ELR (cell line): ENCODE data around the gene ALPG.
"Not testable (repeated sequence)": the region's sequence is repeated elsewhere in the genome, so short reads cannot be mapped to it uniquely, and the experiment has no call there.

Source experiments
- DNase-seq: peaks from one replicate; pipeline ENCODE4 v3.0.0-alpha.2; 2015; ENCODE audit warnings: low read depth

ALPG gene

DNA sequence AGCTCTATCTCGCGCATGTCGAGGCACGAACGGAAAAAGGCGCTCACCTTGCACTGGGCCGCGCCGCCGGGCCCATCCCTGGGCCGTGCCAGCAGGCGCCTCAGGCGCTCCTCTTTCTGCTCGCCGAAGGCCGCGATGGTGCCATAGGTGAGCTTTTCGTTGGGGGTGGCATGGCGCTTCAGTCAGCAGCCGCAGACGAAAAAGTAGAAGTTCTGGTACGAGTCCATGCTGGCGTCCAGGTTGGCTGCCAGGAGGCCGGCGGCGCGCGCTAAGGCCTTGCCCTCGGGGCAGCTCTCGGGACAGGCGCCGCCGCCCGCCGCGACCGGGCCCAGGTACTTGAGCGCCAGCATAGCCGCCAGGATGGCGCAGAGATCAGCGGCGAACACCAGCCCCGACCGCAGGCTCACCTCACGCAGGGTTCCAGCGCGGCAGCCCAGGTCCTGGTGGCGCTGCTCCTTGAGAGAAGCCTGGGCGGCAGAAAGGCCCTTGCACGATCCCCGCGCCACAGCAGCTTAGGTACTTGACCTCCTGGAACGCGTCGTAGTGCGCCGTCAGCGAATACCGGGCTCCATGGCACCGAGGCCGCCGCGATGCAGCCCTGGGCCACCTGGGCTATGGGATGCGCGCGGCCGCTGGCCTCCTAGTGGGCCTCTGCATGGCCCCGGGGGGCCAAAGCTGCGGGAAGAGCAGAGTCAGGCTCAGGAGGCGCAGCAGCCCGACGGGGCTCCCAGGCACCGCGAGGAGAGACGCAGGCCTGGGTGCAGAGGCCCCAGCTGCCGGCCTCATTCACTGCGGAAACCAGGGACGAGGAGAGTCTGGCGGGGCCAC lies 12.8 kb downstream of the ALPG start:
- peak; percentile 8 for DNase-seq

DNA sequence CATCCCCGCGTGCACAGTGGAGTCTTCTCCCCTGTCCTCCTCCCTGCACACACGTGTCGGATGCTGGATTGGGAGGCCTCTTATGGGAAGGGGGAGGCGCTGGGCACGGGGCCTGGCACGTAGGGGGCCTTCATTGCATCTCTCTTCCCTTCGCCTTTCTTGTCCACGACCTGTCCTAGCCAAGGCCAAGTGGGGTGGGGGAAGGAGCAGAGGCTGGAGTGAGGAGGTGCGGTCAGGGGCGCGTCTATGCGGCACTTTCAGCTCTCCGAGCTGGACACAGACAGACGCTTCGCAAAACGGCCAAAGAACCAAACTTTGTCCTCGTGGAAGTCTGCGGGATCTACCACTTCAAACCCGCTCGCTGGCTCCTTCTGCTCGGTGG lies 13.4 kb downstream of the ALPG start:
- no peak for DNase-seq

DNA sequence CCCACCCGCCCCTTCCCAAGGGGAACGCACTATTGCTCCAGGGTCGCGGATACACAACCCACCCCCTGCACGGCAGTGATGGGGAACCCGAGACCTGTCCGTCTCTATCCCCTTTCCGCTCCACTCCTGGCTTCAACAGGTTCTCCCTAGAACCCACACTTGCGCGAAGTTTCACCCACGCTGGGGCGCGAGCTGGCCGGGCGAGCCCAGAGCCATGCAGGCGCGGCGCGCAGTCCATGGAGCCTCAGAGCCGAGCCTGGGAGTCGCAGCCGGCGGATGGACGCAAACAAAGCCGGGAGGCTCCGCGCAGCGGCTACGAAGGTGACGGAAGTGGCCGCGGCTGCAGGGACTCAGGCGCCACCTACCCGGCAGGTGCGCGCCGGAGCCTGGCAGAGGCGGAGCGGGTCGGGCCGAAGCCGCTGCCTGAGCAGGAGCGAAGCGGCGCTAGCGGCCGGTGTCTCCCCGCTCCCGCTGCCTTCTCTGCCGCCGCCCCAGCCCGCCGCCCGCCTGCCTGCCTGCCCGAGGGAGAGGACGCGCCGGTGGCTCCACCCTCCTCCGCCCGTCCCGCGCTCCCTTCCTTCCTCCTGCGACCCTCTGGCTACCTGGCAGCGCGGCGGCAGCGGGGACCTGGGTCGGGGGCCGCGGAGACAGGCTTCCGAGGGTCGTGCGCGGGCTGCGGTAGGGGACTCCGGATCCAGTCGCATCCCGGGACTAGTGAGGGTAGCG lies 14.0 kb downstream of the ALPG start:
- DNase-seq = no peak

DNA sequence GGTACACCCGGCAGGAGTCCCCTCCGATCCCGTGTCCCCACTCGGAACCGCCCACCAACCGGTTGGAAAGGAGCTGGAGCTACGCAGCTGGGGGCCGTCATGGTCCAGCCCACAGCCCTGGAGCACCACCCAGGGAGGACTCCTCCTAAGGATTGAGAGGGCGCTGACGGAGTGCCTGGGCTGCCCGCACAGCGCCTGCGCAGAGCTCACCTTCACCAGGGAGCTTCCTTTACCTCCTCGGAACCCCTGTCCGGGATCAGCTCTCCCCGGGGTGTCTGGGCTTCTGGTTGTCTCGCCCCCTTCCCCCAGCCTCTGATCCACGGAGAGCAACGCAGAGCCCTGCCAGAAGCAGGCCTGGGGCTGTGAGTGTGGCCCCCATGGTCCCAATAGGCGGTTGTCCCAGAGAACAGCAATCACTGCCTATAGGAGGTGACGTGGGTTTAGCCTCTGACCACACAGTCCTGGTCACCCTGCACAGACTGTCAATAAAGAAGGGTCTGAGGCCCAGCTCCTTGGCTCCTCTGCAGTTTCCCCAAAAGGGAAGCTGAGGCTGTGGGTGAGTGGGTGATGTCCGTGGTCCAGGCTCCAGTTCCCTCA lies 14.6 kb downstream of the ALPG start:
- DNase-seq = no peak

DNA sequence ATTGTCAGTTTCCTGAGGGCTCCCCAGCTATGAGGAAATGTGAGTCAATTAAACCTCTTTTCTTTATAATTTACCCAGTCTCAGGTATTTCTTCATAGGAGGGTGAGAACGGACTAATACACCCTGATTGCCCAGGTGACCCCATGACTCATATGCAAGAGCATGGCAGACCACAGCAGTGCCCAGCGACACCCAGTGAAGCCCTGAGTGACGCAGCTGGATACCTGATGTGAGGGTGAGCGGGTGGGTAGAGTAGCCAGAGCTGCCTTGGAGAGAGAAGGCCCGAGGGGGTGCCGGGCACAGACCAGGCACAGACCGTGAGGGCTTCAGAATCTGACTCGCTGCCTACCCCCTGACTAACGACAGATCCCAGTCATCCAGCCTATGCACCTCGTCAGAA lies 15.4 kb downstream of the ALPG start:
- no peak for DNase-seq

DNA sequence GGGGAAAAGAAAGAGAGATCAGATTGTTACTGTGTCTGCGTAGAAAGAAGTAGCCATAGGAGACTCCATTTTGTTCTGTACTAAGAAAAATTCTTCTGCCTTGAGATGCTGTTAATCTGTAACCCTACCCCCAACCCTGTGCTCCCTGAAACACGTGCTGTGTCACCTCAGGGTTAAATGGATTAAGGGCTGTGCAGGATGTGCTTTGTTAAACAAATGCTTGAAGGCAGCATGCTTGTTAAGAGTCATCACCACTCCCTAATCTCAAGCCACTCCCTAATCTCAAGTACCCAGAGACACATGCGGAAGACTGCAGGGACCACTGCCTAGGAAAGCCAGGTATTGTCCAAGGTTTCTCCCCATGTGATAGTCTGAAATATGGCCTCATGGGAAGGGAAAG lies 16.4 kb downstream of the ALPG start:
- not testable (repeated sequence) for DNase-seq

DNA sequence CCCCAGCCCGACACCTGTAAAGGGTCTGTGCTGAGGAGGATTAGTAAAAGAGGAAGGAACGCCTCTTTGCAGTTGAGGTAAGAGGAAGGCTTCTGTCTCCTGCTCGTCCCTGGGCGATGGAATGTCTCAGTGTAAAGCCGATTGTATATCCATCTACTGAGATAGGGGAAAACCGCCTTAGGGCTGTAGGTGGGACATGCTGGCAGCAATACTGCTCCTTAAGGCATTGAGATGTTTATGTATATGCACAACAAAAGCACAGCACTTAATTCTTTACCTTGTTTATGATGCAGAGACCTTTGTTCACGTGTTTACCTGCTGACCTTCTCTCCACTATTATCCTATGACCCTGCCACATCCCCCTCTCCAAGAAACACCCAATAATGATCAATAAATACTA lies 16.8 kb downstream of the ALPG start:
- DNase-seq = not testable (repeated sequence)

DNA sequence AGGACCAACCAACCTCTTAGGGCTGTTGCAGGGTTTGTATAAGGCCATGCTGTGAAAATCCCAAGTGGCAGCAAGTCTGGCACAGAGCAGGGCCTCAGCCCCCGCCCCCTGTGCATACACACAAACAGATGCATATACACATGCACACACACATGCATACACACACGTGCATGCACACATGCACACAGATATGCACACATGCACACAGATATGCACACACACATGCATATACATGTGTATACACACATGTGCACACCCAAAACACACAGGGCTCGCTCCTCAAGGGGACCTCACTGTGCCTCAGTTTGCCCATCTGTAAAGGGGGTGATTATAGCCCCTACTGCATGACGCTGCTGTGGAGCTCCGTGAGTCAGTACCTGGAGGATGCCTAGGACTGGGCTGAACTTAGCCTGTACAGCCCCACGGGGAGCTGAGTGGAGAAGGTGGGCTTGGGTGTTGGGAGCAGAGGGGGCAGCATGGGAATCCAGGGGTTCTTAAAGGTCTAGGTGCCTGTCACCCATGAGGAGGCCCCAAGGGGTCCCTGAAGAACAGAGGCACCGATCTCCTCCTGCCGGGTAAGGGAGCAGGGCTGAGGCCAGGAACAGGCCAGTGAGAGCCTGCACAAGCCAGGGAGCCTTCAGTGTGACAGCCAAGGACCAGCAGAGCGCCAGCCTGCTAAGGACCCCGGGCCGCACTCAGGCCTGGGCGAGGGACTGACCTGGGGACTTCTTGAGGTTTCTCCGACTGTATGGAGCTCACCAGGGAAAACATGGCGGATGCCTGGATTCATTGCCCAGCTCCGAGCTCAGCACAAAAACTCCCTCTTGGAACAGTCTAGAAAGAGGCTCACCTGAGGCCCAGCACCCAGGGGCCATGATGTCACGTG lies 25.3 kb downstream of the ALPG start:
- DNase-seq = no peak

DNA sequence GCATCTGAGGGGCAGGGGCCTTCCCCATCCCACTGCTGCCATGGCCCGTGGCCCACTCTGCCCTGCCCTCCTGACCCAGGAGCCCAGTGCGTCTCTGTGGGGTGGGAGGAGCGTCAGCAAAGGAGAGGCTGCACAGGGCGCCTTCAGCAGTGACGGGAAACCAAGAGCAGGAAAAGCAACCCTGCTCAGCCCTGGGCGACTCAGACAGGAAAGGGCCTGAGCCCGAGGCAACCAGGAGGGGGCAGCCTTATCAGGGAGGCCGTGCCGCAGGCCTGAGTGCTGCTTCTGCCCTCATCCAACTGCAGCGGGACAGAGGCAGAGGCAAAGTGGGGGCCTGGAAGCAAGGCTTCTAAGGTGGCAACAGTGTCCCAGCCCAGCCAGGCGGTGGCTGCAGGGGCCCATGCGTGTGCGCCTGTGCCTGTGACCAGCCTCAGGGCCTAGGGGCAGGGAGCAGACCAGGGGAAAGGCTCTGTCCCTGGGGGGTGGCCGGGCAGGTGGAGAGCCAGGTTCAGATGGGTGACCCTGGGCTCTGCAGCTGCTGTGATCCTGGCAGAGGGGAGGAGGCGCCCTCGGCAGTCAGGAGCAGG lies 26.0 kb downstream of the ALPG start:
- no peak for DNase-seq

DNA sequence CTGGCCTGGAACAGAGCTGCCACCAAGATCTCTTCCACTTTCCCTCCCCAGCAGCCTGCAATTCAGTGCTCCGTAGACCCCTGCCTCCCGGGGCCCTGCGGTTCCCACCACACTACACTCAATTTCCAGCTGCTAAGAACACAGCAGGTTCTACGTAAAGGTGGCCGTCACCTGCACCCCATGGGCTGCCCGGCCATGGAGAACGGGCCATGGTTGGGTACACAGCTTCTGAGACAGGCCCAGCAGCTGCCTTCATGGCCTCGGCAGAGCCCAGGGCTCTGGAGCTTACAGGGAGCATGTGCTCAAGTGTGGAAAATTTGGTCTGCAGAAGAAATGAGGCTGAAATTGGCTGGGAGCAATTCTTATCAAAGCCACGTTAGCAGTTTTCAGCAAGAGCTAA lies 27.0 kb downstream of the ALPG start:
- not testable (repeated sequence) for DNase-seq

DNA sequence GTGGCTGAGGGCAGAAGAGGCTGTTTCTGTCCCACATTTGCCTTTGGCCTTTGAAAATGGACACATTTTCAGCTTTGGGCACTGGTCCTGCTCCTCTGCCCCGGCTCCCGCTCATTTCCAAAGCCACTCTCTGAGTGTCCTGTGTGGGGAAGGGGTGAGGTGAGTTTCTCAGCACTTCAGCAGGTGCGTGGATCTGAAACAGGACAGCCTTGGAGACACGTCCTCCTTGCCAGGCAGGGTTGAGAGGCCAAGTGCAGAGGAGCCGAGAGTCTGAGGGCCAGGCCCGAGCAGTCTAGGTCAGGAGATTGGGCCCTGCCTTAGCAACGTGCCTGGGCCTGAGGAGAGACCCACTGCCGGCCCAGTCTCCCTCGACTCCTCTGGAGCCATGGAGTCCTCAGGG lies 27.4 kb downstream of the ALPG start:
- DNase-seq = no peak

DNA sequence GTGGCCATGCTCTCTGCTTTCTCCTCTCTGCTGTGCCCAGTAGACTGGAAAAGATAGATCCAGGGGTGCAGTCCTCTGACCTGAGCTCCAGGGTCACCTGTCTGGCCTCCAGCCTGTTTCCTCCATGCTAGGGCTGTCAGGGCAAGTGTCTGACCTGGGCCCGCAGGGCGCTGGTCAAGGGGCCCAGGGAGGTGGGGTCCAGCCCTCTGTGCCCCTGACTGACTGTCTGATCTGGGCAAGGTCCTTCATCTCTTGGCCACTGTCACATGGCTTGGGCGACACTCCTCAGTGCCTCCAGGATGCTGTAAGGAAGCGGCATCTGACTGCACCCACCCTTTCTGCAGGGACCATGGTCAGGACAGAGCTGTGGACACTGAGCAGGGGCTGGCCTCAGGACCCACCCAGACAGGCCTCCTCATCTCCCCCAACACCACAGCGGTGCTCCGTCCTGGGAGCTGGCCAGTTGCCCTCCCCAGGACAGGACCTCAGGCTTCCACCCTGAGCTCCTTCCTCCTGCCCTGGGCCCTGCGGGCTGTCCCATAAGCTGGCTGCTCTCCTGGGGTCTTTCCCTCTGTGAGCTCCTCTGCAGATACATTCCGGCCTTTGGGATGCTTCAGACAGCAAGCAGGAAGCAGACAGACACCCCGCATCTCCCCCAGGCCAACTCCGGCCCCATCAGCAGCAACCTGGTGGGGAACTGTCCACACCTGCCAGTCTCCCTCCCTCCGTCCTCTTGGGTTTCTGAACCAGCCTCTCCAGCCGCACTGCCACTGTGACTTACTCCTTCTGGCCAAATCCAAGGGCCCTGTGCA lies 28.1 kb downstream of the ALPG start:
- no peak for DNase-seq

DNA sequence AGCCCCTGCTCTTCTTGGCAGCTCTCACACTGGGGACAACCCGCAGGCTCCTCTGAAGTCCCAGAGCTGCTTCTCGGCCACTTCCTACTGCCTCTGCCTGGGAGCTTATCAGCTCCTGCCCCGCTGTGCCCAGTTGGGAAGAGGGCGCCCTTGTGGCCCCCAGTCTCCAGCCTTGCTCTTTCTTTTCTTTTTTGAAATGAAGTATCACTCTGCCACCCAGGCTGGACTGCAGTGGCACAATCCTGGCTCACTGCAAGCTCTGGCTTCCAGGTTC lies 28.7 kb downstream of the ALPG start:
- DNase-seq = no peak

DNA sequence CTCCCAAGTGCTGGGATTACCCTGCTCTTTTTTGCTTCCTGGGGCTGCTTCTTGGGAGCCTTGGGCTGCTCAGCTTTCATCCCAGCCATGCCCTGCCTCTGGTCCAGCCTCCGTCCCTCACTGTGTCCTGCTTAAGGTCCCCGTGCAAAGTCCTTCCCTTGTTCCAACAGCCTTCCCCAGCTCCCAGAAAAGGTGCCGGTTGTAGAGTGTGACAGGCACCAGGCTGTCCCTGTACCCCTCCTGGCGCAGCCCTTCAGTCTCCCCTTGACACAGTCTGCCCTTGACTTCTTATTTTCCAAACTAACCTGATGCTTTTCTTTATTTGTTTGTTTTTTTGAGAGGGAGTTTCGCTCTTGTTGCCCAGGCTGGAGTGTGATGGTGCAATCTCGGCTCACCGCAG lies 29.2 kb downstream of the ALPG start:
- DNase-seq = no peak

DNA sequence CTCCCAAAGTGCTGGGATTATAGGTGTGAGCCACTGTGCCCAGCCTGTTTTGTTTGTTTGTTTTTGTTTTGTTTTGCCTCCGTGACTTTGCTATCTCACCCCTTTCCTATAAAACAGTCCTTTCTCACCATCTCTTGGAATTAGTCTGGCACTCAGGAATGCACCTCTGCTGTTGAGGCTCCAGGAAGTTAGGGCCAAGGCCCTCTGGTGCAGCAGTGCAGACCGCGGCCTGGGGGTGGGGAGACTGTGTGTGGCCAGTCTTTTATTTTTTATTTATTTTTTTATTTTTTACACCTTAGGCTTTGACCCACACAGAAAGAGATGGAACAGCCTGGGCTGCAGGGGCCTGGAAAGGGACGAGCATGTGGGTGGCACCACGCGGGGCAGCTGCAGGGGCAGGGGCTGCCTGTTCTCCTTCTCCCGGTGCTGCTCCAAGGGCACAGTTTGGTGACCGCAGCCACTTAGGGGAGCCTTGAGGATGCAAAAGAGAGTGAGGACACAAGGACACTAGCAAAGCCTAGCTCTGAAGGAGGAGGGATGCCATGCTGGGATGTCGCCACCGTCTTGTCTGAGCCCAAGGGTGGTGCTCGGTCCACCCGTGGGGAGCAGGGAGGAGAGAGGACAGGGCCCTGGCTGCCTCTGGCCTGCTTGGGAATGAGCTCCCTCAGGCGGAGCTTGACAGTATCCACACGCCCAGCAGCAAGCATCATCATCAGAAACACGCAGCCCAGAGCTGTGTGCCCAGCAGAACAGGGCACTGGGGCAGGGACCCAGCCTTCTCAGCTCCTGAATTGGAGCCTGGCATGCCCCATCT lies 29.9 kb downstream of the ALPG start:
- DNase-seq = no peak

DNA sequence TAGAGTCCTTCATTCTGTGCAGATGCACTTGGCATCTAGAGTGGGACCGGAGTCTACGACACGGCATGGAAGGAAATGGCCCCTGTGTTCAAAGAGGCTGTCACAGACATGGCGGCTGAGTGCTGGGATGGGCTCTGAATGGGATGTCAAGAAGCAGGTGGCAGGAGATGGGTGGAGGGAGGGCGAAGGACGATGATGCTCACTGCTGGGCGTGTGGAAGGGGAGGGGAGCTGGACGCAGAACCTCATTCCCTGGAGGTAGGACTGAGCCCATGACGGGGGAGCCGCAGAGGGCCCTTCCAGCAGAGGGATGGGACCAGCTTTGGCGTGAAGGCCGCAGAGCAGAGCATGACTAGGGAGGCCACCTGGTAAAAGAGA lies 30.5 kb downstream of the ALPG start:
- no peak for DNase-seq

DNA sequence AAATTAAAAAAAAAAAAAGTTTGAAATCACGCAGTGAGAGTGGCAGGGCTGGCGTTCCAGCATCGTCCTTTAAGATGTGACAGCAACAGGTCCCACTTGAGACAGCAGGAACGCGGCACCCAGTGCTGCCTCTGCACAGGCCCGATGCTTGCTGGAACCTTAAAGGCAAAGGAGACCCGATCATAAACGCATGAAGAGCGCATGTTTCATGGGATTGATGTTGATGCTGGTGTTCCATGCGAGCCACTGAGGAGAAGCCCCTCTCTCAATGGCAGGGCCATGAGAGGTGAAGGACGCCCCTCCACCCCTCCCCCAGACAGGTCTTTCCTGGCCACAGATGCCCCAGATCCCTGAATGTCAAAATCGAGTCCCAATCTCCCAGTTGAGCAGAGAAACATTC lies 31.4 kb downstream of the ALPG start:
- no peak for DNase-seq

DNA sequence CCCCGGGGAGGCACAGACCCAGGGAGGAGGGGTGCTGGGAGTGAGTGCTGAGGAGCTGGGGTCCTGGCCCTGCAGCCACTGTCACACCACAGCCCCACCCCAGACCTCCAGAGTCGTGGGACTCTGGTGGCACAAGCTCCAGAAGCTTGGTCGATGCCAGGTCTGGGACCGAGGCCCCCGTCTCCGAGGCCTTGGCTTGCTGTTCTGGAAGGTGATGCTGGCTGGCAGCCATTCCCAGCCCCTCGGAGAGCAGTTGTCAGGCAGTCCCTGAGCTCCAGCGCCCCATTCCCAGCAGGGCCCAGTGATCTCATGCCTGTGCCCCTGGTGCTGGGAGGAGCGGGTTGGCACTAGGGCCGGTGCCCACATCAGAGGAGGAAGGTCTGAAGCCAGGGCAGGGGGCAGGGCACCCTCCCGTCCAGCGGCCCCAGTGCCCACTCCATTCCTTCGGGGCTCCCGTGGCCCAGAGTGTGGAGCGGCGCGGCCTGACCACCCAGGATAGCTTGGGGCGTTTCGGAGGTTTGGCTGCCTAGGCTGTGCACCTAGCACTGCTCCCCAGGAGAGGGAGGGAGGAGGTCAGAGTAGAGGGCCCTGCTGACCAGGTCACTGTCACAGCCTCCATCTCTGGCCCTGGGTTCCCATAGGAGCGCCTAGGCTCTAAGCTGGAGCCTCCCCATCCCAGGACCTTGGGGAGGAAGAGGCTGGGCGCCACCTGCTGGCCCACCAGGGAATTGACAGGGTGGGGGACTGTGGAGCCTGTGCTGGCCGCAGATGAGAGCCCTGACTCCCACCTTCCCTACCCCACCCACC lies 32.5 kb downstream of the ALPG start:
- peak; percentile 28 for DNase-seq

DNA sequence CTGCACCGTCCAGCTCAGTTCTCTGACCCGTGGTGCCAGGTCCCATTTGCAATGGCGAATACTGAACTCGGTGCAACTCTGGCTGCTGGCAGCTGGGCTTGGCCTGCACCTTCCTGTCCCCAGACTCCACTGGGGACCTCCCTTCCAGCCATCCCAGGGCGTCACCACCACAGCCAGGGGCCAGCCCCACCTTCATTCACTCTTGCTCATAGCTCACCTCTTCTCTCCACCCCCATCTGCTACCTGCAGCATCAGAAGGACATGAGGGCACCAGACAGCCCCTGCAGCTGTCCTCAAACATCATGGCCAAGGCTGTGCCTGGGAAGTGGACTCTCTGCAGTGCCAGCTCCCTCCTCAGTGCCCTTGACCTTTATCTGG lies 33.1 kb downstream of the ALPG start:
- no peak for DNase-seq
